WERI-Rb-1 (cell line): ENCODE data around the gene LHFPL6.

Experiments used
- DNase-seq: peaks from one replicate; pipeline ENCODE4 v3.0.0-alpha.2; 2020
- H3K27ac ChIP-seq: fragments of 250-450 bp; sonication (Bioruptor Pico); 2 replicates; pipeline ENCODE4 v1.5.1; 2020; ENCODE audit warnings: mild to moderate bottlenecking, moderate library complexity
- H3K27me3 ChIP-seq: fragments of 250-450 bp; sonication (Bioruptor Pico); 2 replicates; pipeline ENCODE4 v1.5.1; 2021; ENCODE audit warnings: mild to moderate bottlenecking, low read depth, moderate library complexity; ENCODE audit not compliant: insufficient read depth, severe bottlenecking
- H3K36me3 ChIP-seq: fragments of 250-450 bp; sonication (Bioruptor Pico); 2 replicates; pipeline ENCODE4 v1.5.1; 2020; ENCODE audit warnings: mild to moderate bottlenecking, moderate library complexity
- H3K4me3 ChIP-seq: 2 replicates; pipeline ENCODE4 v1.5.1; 2011; ENCODE audit warnings: low read depth, mild to moderate bottlenecking, control low read depth, low read length
- H3K9me3 ChIP-seq: fragments of 250-450 bp; sonication (Bioruptor Pico); 2 replicates; pipeline ENCODE4 v1.5.1; 2021; ENCODE audit warnings: mild to moderate bottlenecking, moderate library complexity; ENCODE audit not compliant: severe bottlenecking
- CTCF ChIP-seq: IDR thresholded peaks from 2 replicates; pipeline ENCODE4 v1.5.1; 2011; ENCODE audit warnings: low read depth, mild to moderate bottlenecking, control low read depth, inconsistent platforms, low read length

Gene LHFPL6

GRCh38 chr13:39378306-39378705, 224.7 kb downstream of the LHFPL6 start:
- no peak for TF ChIP-seq CTCF
- Histone ChIP-seq H3K9me3 (no peaks in the 10 kb centered on the region), H3K36me3 (no peaks in the 10 kb centered on the region), H3K27me3 (no peaks in the 10 kb centered on the region), H3K4me3 (no peak overlapping the region), H3K27ac (no peak overlapping the region)
- DNase-seq = no peak

GRCh38 chr13:39377699-39378098, 225.3 kb downstream of the LHFPL6 start:
- Histone ChIP-seq H3K36me3 (no peaks in the 10 kb centered on the region), H3K9me3 (no peaks in the 10 kb centered on the region), H3K27me3 (no peaks in the 10 kb centered on the region), H3K27ac (no peak overlapping the region), H3K4me3 (no peak overlapping the region)
- DNase-seq = no peak
- TF ChIP-seq CTCF = no peak

GRCh38 chr13:39376076-39376475, 226.9 kb downstream of the LHFPL6 start:
- H3K9me3 ChIP-seq = no peaks in the 10 kb centered on the region
- TF ChIP-seq CTCF = no peak
- DNase-seq = no peak
- no peak overlapping the region for H3K27ac ChIP-seq
- H3K4me3 ChIP-seq = no peak overlapping the region
- H3K27me3 ChIP-seq = no peaks in the 10 kb centered on the region
- no peaks in the 10 kb centered on the region for H3K36me3 ChIP-seq

GRCh38 chr13:39375601-39376000, 227.4 kb downstream of the LHFPL6 start:
- H3K4me3 ChIP-seq = no peak overlapping the region
- no peaks in the 10 kb centered on the region for H3K9me3 ChIP-seq
- no peaks in the 10 kb centered on the region for H3K36me3 ChIP-seq
- no peaks in the 10 kb centered on the region for H3K27me3 ChIP-seq
- H3K27ac ChIP-seq = no peak overlapping the region
- no peak for DNase-seq
- TF ChIP-seq CTCF = no peak

- H3K27me3 ChIP-seq = no peaks in the 10 kb centered on the region
- H3K27ac ChIP-seq = no peak overlapping the region
- H3K36me3 ChIP-seq = no peaks in the 10 kb centered on the region
- DNase-seq = no peak
- H3K9me3 ChIP-seq = no peaks in the 10 kb centered on the region
- no peak for TF ChIP-seq CTCF
- H3K4me3 ChIP-seq = no peak overlapping the region
Observed at GRCh38 chr13:39374741-39375189, 228.2 kb downstream of the LHFPL6 start.

- H3K27ac ChIP-seq = no peak overlapping the region
- TF ChIP-seq CTCF = no peak
- no peaks in the 10 kb centered on the region for H3K9me3 ChIP-seq
- DNase-seq = no peak
- no peak overlapping the region for H3K4me3 ChIP-seq
- H3K27me3 ChIP-seq = no peaks in the 10 kb centered on the region
- H3K36me3 ChIP-seq = no peaks in the 10 kb centered on the region
Observed at GRCh38 chr13:39373145-39373544, 229.8 kb downstream of the LHFPL6 start.
